ENCODE data around the gene CLMN.
"Not testable (repeated sequence)": the region's sequence is repeated elsewhere in the genome, so short reads cannot be mapped to it uniquely, and the experiment has no call there.

The CLMN gene

GRCh38 chr14:95206534-95206933, 113.2 kb downstream of the CLMN start:
- H3K4me3 ChIP-seq (ENCODE audit: low read length) = no peak overlapping the region
- H3K56ac ChIP-seq (ENCODE audit: low read length) = no peak overlapping the region
- no peaks in the 10 kb centered on the region for H3K27me3 ChIP-seq (ENCODE audit: insufficient read depth, low read length, poor library complexity)
- no peaks in the 10 kb centered on the region for H3K79me2 ChIP-seq (ENCODE audit: control insufficient read depth, insufficient read depth, low read length)
- no peak overlapping the region for H2BK120ac ChIP-seq (ENCODE audit: low read depth, low read length)
- H3K9ac ChIP-seq (ENCODE audit: low read length) = no peak overlapping the region
- H2BK15ac ChIP-seq (replicated peaks; ENCODE audit: low read depth) = no peak overlapping the region
- no peak overlapping the region for H3K4ac ChIP-seq (ENCODE audit: low read depth, low read length)
- no peaks in the 10 kb centered on the region for H3K36me3 ChIP-seq (ENCODE audit: control insufficient read depth, insufficient read depth, low read length)
- WGBS (ENCODE audit: extremely low coverage, insufficient coverage, low lambda C conversion rate) = no CpG with 5 or more reads among the region's 2 CpGs
- no peak overlapping the region for H2BK5ac ChIP-seq (ENCODE audit: low read length)
- no peak overlapping the region for H3K23ac ChIP-seq (ENCODE audit: low read length)
- no peaks in the 10 kb centered on the region for H3K4me1 ChIP-seq (ENCODE audit: control insufficient read depth, low read depth, low read length)
- H3K27ac ChIP-seq (ENCODE audit: low read depth, low read length) = no peak overlapping the region
- no peak overlapping the region for H4K8ac ChIP-seq (ENCODE audit: low read depth, low read length)
- H4K5ac ChIP-seq (ENCODE audit: low read length) = no peak overlapping the region
- no peak overlapping the region for H2AK5ac ChIP-seq (ENCODE audit: low read length)
- no peak overlapping the region for H3K18ac ChIP-seq (ENCODE audit: low read length)
- DNase-seq = no peak
- no peaks in the 10 kb centered on the region for H3K79me1 ChIP-seq (ENCODE audit: low read length)
- no peak overlapping the region for H3K4me2 ChIP-seq (ENCODE audit: low read length)

DNA sequence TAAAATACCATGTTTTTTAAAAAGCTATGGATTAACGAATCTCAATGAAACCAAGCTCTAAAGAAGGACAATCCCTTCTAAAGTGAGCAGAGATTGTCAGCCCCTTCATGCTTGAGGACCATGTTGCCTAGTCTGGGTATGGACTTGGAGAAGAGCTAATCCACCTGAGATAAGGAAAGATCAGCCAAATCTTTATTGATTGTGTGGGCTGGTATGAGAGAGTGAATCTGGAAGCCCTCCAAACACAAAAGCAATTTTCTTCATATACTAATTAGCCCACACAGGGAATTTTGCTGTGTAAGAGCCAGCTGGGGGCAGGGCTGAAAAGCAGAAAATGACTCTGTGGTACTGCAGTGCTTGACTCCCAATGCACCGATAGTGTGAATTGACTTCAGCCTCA, 115.0 kb downstream of the CLMN start:
- Histone ChIP-seq H2BK5ac (ENCODE audit: low read length) (no peak overlapping the region), H3K56ac (ENCODE audit: low read length) (no peak overlapping the region), H3K18ac (ENCODE audit: low read length) (no peak overlapping the region), H2BK120ac (ENCODE audit: low read depth, low read length) (no peak overlapping the region), H3K79me1 (ENCODE audit: low read length) (no peaks in the 10 kb centered on the region), H3K4me1 (ENCODE audit: control insufficient read depth, low read depth, low read length) (no peaks in the 10 kb centered on the region), H3K27ac (ENCODE audit: low read depth, low read length) (no peak overlapping the region), H3K4me2 (ENCODE audit: low read length) (no peak overlapping the region), H3K36me3 (ENCODE audit: control insufficient read depth, insufficient read depth, low read length) (no peaks in the 10 kb centered on the region), H3K9ac (ENCODE audit: low read length) (no peak overlapping the region), H3K23ac (ENCODE audit: low read length) (no peak overlapping the region), H4K8ac (ENCODE audit: low read depth, low read length) (no peak overlapping the region), H4K5ac (ENCODE audit: low read length) (no peak overlapping the region), H2BK15ac (replicated peaks; ENCODE audit: low read depth) (no peak overlapping the region), H3K27me3 (ENCODE audit: insufficient read depth, low read length, poor library complexity) (no peaks in the 10 kb centered on the region), H3K79me2 (ENCODE audit: control insufficient read depth, insufficient read depth, low read length) (no peaks in the 10 kb centered on the region), H3K4ac (ENCODE audit: low read depth, low read length) (no peak overlapping the region), H3K4me3 (ENCODE audit: low read length) (no peak overlapping the region), H2AK5ac (ENCODE audit: low read length) (no peak overlapping the region)
- no peak for DNase-seq
- no CpG with 5 or more reads among the region's 2 CpGs for WGBS (ENCODE audit: extremely low coverage, insufficient coverage, low lambda C conversion rate)

- H3K79me1 ChIP-seq (ENCODE audit: low read length); H2BK120ac ChIP-seq (ENCODE audit: low read depth, low read length); H3K4ac ChIP-seq (ENCODE audit: low read depth, low read length); H4K5ac ChIP-seq (ENCODE audit: low read length); H3K4me2 ChIP-seq (ENCODE audit: low read length); H3K56ac ChIP-seq (ENCODE audit: low read length); H2AK5ac ChIP-seq (ENCODE audit: low read length); H3K4me3 ChIP-seq (ENCODE audit: low read length); H3K27me3 ChIP-seq (ENCODE audit: insufficient read depth, low read length, poor library complexity); H3K79me2 ChIP-seq (ENCODE audit: control insufficient read depth, insufficient read depth, low read length); H3K36me3 ChIP-seq (ENCODE audit: control insufficient read depth, insufficient read depth, low read length); DNase-seq; H3K9ac ChIP-seq (ENCODE audit: low read length); H4K8ac ChIP-seq (ENCODE audit: low read depth, low read length); H2BK15ac ChIP-seq (replicated peaks; ENCODE audit: low read depth); H2BK5ac ChIP-seq (ENCODE audit: low read length); H3K18ac ChIP-seq (ENCODE audit: low read length); H3K23ac ChIP-seq (ENCODE audit: low read length); H3K27ac ChIP-seq (ENCODE audit: low read depth, low read length); H3K4me1 ChIP-seq (ENCODE audit: control insufficient read depth, low read depth, low read length): not testable (repeated sequence)
- no CpG with 5 or more reads among the region's 2 CpGs for WGBS (ENCODE audit: extremely low coverage, insufficient coverage, low lambda C conversion rate)
Measured at GRCh38 chr14:95201745-95202144, 118.0 kb downstream of the CLMN start.

- no peaks in the 10 kb centered on the region for H3K27me3 ChIP-seq (ENCODE audit: insufficient read depth, low read length, poor library complexity)
- no peak overlapping the region for H3K18ac ChIP-seq (ENCODE audit: low read length)
- H3K79me2 ChIP-seq (ENCODE audit: control insufficient read depth, insufficient read depth, low read length) = no peaks in the 10 kb centered on the region
- H3K79me1 ChIP-seq (ENCODE audit: low read length) = no peaks in the 10 kb centered on the region
- H2AK5ac ChIP-seq (ENCODE audit: low read length) = no peak overlapping the region
- H2BK5ac ChIP-seq (ENCODE audit: low read length) = no peak overlapping the region
- no peak overlapping the region for H3K4me3 ChIP-seq (ENCODE audit: low read length)
- no peaks in the 10 kb centered on the region for H3K4me1 ChIP-seq (ENCODE audit: control insufficient read depth, low read depth, low read length)
- no peak overlapping the region for H4K8ac ChIP-seq (ENCODE audit: low read depth, low read length)
- no CpG with 5 or more reads among the region's 7 CpGs for WGBS (ENCODE audit: extremely low coverage, insufficient coverage, low lambda C conversion rate)
- no peaks in the 10 kb centered on the region for H3K36me3 ChIP-seq (ENCODE audit: control insufficient read depth, insufficient read depth, low read length)
- H2BK15ac ChIP-seq (replicated peaks; ENCODE audit: low read depth) = no peak overlapping the region
- no peak overlapping the region for H3K23ac ChIP-seq (ENCODE audit: low read length)
- no peak overlapping the region for H3K4me2 ChIP-seq (ENCODE audit: low read length)
- no peak overlapping the region for H3K4ac ChIP-seq (ENCODE audit: low read depth, low read length)
- H4K5ac ChIP-seq (ENCODE audit: low read length) = no peak overlapping the region
- DNase-seq = no peak
- no peak overlapping the region for H3K27ac ChIP-seq (ENCODE audit: low read depth, low read length)
- H2BK120ac ChIP-seq (ENCODE audit: low read depth, low read length) = no peak overlapping the region
- no peak overlapping the region for H3K9ac ChIP-seq (ENCODE audit: low read length)
- H3K56ac ChIP-seq (ENCODE audit: low read length) = no peak overlapping the region
Measured at GRCh38 chr14:95200404-95200803, 119.3 kb downstream of the CLMN start.

DNA sequence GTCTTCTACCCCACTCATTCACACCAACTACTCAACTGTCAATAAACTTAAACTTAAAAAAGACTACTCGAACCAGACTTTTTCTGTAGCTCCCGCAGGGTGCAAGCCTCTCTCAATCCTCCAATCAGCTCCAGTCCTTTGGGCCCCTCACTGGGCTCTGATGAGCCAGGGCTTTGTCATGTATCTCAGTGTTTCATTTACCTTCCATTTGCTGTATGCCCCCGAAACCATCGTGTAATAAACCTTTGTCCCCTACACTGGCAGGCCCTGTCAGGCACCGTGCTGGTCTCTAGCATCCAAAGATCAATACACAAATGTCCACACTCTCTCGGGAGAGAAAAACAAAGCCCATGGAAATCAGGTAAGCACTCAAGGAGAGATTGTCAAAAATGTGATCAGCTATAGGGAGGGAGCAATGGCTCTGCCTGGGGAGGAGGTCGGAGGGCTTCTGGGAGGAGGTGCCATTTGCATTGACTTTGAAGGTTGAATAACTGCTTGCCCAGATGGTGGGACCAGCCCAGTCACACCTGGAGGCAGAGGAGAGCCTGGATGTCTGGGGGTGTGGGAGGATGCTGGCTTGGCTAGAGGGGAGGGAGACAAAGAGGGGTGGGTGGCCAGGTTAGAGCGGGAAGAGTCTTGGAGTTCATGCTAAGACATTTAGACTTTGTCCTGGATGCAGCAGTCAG, 120.3 kb downstream of the CLMN start:
- no peaks in the 10 kb centered on the region for H3K79me1 ChIP-seq (ENCODE audit: low read length)
- DNase-seq = no peak
- H3K18ac ChIP-seq (ENCODE audit: low read length) = no peak overlapping the region
- no peak overlapping the region for H3K27ac ChIP-seq (ENCODE audit: low read depth, low read length)
- H3K23ac ChIP-seq (ENCODE audit: low read length) = no peak overlapping the region
- no peaks in the 10 kb centered on the region for H3K36me3 ChIP-seq (ENCODE audit: control insufficient read depth, insufficient read depth, low read length)
- no peak overlapping the region for H3K4me3 ChIP-seq (ENCODE audit: low read length)
- no peak overlapping the region for H3K56ac ChIP-seq (ENCODE audit: low read length)
- H3K9ac ChIP-seq (ENCODE audit: low read length) = no peak overlapping the region
- H3K79me2 ChIP-seq (ENCODE audit: control insufficient read depth, insufficient read depth, low read length) = no peaks in the 10 kb centered on the region
- H2AK5ac ChIP-seq (ENCODE audit: low read length) = no peak overlapping the region
- H3K4me2 ChIP-seq (ENCODE audit: low read length) = no peak overlapping the region
- WGBS (ENCODE audit: extremely low coverage, insufficient coverage, low lambda C conversion rate) = no CpG with 5 or more reads among the region's 8 CpGs
- H3K4me1 ChIP-seq (ENCODE audit: control insufficient read depth, low read depth, low read length) = no peaks in the 10 kb centered on the region
- H2BK15ac ChIP-seq (replicated peaks; ENCODE audit: low read depth) = no peak overlapping the region
- H4K5ac ChIP-seq (ENCODE audit: low read length) = no peak overlapping the region
- H4K8ac ChIP-seq (ENCODE audit: low read depth, low read length) = no peak overlapping the region
- no peak overlapping the region for H3K4ac ChIP-seq (ENCODE audit: low read depth, low read length)
- H3K27me3 ChIP-seq (ENCODE audit: insufficient read depth, low read length, poor library complexity) = no peaks in the 10 kb centered on the region
- no peak overlapping the region for H2BK5ac ChIP-seq (ENCODE audit: low read length)
- H2BK120ac ChIP-seq (ENCODE audit: low read depth, low read length) = no peak overlapping the region

GRCh38 chr14:95198320-95198719, 121.4 kb downstream of the CLMN start:
- WGBS (ENCODE audit: extremely low coverage, insufficient coverage, low lambda C conversion rate) = no CpG with 5 or more reads among the region's 9 CpGs
- no peak overlapping the region for H3K56ac ChIP-seq (ENCODE audit: low read length)
- no peak for DNase-seq
- no peak overlapping the region for H2BK5ac ChIP-seq (ENCODE audit: low read length)
- H3K4me1 ChIP-seq (ENCODE audit: control insufficient read depth, low read depth, low read length) = no peaks in the 10 kb centered on the region
- H2BK120ac ChIP-seq (ENCODE audit: low read depth, low read length) = no peak overlapping the region
- H3K4me3 ChIP-seq (ENCODE audit: low read length) = no peak overlapping the region
- no peak overlapping the region for H4K8ac ChIP-seq (ENCODE audit: low read depth, low read length)
- no peak overlapping the region for H3K18ac ChIP-seq (ENCODE audit: low read length)
- H3K79me2 ChIP-seq (ENCODE audit: control insufficient read depth, insufficient read depth, low read length) = no peaks in the 10 kb centered on the region
- H3K27me3 ChIP-seq (ENCODE audit: insufficient read depth, low read length, poor library complexity) = no peaks in the 10 kb centered on the region
- H3K4ac ChIP-seq (ENCODE audit: low read depth, low read length) = no peak overlapping the region
- no peak overlapping the region for H3K4me2 ChIP-seq (ENCODE audit: low read length)
- H3K23ac ChIP-seq (ENCODE audit: low read length) = no peak overlapping the region
- no peak overlapping the region for H2BK15ac ChIP-seq (replicated peaks; ENCODE audit: low read depth)
- no peaks in the 10 kb centered on the region for H3K36me3 ChIP-seq (ENCODE audit: control insufficient read depth, insufficient read depth, low read length)
- no peak overlapping the region for H3K27ac ChIP-seq (ENCODE audit: low read depth, low read length)
- H3K9ac ChIP-seq (ENCODE audit: low read length) = no peak overlapping the region
- no peak overlapping the region for H2AK5ac ChIP-seq (ENCODE audit: low read length)
- no peak overlapping the region for H4K5ac ChIP-seq (ENCODE audit: low read length)
- no peaks in the 10 kb centered on the region for H3K79me1 ChIP-seq (ENCODE audit: low read length)
